ENCODE measurements around the gene HOXA6.

Gene HOXA6

DNA sequence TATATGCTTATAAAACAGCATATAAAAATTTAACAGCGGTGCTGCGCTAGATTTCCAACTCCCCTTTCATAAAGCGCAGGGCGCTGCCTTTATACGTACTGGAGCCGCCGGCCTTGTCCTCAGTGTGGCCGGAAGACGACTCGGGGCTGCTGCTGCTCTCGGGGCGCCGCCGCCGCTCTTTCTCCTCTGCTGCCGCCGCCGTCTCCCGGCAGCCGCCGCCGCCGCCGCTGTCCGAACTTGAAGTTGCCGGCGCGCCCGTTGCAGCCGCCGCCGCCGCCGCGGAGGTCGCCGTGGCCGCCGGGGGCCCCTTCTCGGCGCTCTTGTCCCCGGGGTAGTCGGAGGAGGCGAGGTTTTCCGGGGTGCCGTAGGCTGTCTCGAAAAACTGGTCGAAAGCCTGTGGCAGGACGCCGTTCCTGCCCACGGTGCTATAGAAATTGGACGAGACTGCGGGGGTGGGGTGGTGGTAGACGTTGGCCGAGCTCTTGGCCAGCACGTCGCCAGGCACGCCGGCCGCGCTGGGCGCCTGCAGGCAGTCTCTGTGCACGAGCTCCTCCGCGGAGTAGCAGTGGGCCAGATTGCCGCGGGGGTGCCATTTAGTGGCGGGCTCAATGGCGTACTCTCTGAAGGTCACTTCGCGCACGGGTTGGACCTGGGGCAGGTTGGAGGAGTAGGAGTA is 36.9 kb upstream of the HOXA6 start:
- peak; percentile 40 for DNase-seq

DNA sequence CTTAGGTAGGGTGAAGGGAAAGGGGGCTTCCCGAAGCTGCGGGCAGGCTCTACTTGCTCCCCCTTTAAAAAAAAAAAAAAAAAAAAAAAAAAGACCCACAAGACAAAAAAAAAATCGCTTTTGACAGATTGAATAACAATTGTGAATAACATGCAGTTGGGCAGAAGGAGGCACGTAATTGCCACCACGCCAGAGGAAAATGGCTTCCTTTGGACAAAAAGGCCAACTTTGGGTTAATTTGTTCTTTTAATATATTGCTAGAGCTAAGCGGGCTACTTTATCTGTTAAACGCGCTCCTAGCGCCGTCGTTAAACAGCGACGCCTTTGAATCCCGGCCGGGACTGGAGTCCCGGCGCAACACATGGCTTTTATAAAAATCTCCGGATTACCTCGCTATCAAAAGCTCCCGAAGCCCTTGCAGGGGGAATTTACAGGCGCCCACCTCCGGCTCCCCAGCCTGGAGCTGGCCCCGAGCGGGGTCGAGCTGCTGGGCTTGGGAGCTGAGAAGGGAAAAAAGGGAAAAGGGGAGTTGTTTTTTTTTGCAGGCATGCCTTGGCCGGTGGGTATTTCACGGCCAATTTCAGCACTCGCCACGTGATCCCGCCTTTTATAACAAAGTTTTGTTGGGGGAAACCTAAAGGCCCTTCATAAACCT is 36.2 kb upstream of the HOXA6 start:
- peak; percentile 27 for DNase-seq

DNA sequence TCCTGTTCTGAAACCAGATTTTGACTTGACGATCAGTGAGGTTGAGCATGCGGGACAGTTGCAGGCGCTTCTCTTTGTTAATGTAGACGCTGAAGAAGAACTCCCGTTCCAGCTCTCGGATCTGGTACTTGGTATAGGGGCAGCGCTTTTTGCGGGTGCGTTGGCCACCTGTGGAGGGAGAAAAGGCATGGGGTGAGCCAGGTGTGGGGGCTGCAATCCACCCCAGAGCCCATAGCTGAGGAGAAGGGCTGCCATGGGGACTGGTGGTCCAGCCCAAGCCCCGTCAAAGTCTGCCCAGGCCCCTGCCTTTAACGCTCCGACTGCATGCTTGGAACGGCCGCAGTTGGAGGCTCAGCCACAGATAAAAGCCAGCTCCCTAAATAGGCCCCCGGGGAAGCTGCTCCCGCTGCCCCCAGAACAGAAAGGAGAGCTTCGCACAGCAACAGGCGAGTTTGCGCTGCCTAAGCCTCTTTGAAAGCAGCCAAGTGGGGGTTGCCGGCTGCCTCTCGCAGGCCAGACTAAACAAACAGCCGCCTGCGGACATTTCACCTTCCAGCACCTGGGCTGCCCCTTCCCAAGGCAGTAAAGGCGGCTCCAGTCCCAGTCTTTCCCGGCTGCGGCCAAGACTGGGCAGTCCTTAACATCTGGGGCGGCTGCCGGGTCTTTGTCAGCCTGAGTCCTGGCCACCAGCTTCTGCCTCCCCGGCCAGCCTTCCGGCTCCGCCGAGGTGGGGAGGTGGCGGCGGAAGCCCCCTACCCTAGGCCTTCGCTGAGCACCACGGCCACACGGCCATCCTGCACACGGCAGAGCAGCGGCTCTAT is 35.5 kb upstream of the HOXA6 start:
- DNase-seq: peak; percentile 30

DNA sequence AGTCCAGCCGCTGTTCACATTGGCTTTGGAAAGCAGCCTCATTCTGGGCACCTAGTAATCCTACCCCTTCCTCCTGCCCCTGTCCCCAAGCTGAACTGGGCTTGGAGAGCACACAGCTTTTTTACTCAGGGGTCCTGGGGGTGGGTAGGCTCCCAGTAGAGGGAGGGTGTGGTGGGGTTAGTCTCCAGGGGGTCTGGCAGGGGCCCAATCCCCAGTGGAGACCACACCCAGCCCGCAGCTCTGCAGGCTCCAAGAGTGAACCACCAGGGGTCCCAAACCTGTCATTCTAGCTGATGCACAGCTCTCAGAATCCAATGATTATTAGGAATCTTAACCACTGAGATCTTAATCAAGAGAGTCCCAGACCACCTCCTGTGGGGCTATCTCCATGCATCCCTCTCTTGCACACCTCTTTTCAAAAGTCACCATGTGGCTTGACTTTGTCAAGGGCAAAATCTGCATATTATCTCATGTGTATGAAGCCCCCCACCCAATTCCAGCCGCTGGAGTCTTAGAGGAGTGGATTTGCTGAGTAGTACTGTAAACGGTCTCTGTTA is 34.8 kb upstream of the HOXA6 start:
- DNase-seq: peak; percentile 8

DNA sequence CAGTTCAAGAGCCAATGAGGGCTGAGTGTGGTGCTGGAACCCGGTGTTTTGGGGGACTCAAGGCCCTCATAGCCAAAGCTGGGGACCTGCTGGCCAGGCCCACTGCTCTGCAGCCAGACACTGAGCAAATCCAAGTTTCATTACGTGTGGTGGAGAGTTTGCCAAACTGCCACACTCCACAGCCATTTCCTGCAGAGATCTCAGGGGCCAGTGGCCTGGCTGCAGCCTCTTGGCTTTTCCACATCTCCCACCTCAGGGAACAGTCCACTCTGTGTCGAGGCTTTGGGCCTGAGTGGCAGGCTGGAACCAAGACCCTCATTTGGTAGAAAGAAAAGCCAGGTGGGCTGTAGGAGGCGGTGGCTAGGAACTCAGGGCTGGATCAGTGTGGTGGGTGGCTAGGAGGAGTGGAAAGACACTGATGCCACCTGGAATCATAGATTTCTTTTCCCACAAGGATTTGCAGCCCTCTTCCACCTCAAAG is 34.3 kb upstream of the HOXA6 start:
- peak; percentile 15 for DNase-seq

DNA sequence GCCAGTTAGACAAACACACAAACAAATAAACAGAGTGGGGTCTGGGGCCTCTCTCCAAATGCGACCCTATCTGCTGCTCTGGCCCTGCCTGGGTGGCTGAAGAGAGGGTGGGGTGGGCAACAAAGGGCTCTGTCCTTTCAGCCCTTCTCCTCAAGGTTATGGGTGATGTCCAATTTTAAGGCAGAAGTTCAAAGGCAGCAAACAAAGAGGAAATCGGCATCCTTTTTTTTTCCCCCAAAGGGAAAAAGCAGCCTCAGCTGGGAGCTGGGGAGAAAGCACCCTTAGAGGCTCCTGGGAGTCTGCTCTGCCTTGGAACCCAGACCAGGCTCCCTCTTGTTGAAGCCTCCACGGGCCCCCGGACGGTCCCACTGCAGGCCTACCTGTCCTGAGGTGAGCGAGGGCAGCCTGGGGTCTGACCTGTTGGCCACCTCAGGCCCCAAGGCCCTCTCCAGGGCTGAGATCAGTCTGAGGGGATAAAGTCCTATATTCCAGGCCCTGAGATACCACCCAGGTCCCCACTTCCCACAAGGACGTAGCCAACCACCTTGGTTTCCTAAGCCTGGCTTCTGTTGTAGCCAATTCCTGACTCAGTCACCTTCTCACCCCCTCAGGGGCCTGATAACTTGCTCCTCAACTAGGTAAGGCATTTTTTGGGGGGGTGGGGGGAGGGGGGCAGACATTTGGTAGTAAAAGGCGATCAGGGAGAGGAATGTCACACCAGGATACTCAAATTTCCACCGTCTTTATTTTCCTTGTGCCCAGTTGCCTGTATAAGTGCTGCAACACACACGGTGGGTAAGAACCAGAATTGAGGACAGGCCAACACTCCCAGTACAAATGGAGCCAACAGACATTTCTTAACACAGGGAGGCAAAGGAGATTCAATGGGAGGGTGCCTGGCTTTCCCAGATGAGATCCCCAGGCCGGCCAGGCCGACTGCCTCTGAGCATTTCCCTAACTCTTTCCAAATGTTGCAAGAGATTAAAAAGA is 33.2 kb upstream of the HOXA6 start:
- peak; percentile 13 for DNase-seq

DNA sequence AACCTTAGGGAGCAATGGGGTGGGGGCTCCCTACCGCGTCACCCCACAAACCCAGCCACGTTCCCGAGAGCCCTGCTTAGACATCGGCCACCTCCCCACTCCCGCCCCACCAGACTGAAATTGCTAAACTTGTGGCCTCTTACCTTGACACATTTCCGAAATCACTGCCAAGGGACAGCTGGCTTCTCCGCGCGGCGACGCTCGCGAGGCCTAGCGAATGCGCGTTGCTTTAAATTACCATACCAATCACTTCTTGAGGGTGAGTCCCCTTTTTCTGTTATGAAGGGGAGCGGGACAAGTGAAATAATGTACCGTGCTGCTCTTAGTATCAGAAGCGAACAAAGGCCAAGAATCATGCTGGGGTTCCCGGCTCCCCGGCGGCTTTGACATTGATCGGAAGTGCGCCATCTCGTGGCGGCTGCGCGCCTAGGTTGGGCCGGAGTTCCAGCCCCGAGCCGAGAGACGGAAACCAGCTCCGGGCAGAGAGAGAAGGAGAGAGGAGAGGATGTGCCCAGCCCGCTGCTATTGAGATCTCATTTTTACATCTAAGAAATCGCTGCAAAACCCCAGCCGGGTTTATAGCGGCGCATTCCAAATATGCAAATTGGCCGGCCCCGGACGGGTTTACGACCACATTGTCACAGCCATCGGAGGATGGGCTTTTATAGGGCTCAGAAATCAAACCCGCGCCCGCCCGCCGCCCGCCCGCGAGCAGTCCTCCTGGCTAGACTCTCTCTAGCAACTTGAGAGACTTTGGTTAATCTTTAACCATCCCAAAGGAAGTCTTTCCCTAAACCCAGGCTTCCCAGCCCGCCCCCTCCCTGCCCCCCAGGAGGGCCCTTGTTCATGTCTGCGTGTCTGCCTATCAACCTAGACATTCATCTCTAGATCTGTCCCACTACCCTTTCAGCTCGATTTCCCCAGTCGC is 32.2 kb upstream of the HOXA6 start:
- DNase-seq: peak; percentile 70

DNA sequence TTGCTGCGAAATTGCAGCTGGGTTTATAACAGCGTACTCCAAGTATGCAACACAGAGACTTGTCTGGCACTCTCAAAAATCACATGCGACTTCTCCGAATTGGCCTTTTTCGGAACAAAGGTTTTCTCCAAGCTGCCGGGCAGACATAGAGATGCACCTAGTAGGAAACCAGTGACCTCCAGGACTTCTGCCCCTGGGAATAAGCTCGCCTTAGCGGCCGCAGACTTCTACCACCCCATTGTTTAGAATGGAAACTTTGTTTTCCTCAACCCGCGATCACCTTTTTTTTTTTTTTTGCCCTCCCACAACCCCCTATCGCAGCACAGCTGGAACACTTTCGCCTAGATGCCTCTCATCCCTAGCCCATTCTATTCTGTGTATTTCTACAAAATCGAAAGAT is 31.5 kb upstream of the HOXA6 start:
- DNase-seq: peak; percentile 14

DNA sequence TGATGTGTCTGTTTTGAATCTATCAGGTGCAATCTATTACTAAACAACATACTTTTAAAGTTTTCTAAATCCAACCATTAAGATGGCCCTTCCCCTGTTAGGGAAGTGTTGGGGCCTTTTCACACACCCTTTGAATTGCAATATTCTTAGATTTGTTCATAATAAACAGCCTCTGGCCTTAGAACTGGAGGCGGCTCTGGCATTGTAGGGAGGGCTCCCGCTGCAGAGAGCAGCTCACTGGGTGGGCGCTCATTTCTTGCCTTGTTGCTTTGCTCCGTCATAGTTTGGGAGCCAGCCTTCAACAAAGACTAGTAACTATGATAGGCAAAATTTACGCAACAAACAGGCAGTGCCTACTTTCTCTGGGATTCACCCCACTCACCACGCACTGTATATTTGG is 30.8 kb upstream of the HOXA6 start:
- no peak for DNase-seq

DNA sequence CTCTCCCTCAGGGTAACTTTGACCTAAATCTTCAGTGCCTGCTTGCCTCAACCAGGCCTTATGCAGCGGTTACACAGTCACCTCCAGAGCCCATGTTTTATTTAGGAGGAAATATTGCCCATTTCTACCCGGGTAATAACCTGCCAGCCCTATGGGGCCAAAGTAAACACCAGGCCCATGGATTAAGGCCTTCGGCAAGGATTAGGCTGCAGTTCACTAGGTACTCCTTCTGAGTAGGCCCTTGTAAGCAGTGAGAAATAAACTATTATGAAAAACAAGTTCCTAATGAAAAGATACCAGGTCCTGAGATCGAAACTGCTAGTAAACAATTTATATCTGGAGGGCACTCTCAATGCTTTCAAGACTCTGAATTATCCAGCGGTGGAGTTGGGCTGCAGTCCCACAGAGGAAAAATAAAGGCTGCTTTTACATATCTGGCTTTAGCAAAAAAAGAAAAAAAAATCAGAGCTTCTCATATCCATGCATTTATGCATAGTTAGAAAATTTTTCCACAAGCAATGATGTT is 30.3 kb upstream of the HOXA6 start:
- DNase-seq: no peak

DNA sequence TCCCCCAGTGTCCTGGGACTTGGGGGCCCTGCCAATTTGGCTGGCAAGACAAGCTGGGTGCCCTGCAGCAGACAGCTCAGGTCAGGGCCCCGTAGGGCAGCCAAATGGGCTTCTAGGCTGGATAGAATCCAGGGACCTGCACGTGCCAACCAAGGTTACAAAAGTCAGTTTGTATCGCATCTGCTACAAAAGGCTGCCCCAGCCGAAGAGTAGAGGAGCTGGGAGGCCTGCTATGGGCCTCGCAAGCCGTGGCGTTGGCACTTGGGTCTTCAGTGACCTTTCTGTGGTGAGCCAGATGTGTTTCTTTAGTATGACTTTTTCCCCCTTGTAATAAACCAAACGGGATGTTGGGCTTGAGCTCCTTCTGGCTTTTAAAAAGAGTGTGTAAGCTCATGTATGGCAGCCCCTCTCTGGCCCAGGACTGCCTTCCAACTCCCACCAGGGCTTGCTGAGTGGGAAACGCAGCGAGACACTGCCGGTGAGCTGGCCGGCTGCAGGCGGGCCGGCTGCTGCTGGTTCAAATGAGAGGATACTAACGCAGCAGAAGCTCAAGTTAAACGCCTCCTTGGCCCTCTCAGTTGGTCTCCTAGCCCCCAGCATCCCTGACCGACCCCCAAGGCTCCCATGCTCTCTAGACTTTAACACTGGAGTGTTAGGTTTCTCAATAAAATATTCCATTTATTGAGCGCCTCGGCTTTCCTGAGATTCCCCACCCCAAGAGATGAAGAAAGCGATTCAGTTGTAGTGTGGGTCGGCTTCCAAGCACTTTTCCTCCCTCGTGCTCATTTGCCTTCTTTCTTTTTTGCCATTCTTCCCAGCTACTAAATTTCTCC is 29.6 kb upstream of the HOXA6 start:
- DNase-seq: peak; percentile 13

DNA sequence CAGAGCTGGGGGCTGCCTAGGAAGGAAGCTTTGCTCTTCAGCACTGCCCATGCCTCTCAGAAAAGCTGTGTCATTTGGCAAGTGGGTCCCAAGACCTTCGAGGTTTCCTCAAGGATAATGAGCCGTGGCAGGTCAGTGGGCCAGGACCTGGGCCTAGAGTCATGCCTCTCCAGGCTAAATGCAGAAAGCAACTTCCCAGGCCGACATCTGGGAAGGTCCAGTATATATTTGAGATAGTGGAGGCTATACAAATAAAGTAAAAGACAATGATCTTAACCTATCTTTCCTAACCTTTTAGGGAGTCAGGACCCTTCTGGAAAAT is 28.9 kb upstream of the HOXA6 start:
- DNase-seq: no peak

DNA sequence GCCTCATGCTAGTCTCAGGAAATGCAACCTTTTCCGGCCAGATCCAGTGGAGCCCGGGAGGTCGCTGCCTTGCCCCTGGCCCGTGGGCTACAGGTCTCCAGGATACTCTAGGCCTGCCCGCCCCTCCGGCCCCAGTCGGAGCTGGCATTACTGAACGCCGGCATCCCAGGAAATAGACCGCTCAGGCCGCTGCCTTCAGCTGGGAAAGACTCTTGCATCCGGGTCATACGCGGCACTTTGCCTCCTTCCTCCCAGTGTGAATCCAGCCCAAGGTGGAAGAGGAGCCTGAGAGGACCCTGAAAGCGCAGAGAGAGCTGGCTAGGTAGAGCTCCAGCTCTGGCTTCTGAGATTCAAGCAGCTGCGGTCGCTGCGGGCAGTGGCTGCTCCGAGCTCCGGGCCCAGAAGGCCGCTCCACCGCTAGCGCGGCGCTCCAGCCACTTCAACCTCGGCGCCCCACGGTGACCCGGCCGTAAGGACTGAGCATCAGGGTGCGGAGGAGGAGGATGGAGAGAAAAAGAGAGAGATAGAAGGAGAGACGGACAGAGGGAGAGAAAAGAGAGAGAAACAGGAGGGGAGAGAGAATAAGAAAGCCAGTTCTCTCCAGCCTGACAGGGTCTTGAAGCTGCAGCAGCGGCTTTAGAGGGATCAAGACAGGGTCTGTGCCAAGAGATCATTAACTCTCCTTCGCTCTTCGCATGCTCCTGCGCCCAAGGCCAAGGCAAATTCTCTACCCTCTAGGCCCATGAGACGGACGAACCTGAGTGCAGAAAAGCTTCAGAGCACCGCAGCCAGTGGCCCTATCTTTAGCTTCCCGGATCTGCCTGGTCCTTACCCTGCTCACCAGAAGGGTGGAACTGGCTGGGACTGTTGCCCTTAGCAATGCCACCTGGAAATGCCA is 28.3 kb upstream of the HOXA6 start:
- DNase-seq: peak; percentile 18

DNA sequence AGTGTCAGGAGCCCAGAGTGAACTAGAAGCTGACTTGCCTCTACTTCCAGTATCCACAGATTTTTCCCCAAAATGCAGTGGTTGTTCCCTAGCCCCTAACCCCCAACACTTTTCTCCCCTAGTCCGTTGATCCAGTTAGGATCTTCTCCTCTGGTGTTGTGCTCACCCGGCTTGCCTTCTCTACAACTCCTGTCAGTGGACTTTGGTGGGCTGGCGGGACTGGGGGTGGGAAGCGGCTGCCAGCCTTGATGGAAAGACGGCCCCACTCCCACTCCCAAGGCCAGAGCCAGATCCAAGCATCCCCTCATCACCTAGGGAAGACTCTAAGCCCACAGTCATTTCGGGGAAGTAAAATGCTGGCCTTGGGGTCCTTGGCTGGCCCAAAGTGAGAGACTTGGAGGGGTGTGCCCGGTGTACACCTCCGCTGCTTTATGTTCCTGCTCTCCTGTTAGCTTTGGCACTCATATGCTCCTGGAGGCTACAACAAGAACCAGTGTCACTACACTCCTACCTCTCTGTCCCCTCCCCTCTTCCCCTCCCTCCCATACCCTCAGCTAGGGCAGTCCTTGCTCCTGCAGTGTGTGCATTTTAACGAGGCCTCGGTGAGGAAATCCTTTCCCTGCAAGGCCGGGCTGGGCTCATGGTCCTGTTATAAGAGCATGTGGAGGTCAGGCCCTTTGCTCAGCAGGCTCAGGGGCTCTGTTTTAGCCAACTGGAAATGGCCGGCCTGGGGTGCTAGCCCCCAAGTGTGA is 27.5 kb upstream of the HOXA6 start:
- DNase-seq: no peak

DNA sequence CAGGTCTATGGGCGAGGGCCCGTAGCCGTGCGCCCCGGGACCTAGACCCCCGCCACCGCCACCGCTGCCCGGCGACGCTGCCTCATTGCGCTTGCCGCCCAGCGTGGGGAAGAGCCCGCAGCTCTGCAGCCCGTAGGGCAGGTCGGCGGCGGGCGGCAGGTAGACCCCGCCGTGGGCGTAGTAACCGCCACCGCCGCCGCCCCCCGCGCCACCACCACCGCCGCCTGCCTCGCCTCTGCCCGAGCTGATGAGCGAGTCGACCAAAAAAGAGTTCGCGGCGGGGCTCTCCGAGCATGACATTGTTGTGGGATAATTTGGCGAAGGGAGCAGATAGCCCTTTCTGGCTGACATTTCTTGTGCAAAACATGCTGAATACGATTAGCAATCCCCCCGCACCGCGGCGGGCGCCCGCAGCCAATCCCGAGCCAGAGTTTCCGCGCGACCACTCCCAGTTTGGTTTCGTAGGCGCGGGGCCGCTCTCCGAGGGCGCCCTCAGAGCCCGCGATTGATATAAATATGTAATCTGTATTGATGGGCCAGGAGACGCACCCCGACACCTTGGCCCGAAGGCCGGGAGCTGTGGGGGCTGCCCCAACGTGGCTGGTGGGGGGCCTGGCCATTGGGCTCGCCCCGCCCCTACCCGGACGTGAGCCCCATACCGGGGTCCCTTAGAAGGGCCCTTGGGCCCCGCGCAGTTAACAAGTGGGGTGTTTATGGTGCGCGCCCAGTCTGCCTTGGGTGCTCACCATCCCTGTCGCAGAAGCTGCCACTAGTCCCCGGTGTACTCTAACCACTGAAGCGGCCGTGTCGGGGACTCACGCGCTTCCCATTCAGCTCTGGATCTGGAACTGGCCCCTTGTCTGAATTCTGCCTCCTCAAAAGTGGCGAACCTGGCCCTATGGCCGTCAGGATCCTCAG is 26.6 kb upstream of the HOXA6 start, which contains the start of gene HOXA10:
HOXA10 (minus strand) TSS at position 365 of the 918 bp plus-strand sequence; CDS start at position 351, 14 bp downstream.
- DNase-seq: peak; percentile 39

DNA sequence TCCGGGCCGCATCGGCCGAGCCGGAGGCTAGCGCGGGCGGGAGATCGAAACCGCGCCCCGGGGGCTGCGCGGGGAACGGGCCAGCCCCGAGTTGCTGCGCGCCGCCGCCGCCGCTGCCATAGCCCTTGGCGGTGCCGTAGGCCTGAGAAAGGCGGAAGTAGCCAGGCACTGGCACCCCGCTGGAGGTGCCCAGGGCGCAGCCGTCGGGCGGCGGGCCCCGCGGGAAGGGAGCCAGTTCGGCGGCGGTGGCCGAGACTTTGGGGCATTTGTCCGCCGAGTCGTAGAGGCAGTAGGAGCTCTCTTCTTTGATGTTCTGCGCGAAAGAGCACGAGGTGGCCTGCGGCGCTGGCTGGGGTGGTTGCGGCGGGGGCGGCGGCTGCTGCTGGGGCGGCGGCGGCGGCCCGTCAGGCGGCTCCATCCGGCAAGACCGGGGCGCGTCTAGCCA is 26.0 kb upstream of the HOXA6 start:
- peak; percentile 61 for DNase-seq

Measured in activated T-cell treated with anti-CD3 and anti-CD28 coated beads, Interleukin-2, amount 50 U/mL, for 1 hour (primary cell).